NCI-H1694 (cell line): ENCODE data around the gene IL21.
A peak's percentile ranks its signal among the peaks of the same experiment; 100 is the strongest.
"Not testable (repeated sequence)": the region's sequence is repeated elsewhere in the genome, so short reads cannot be mapped to it uniquely, and the experiment has no call there.

Source experiments
- DNase-seq: peaks from one replicate; lab custom pipeline; 2025; lab: John Stamatoyannopoulos, UW

The IL21 gene

GRCh38 chr4:122577808-122578781 is 42.8 kb downstream of the IL21 start:
- peak; percentile 2 for DNase-seq

GRCh38 chr4:122577189-122577553 is 43.7 kb downstream of the IL21 start:
- DNase-seq = no peak

GRCh38 chr4:122576261-122577188 is 44.3 kb downstream of the IL21 start:
- DNase-seq = no peak

- not testable (repeated sequence) for DNase-seq
Observed at GRCh38 chr4:122574347-122574746, 46.5 kb downstream of the IL21 start.

GRCh38 chr4:122562449-122562848 is 58.4 kb downstream of the IL21 start:
- DNase-seq = no peak
